ENCODE measurements around the gene KIF5A. TPM values are rescaled to one million over a fixed set of nuclear protein-coding genes. Genes with fewer than 3 reads are reported as not detected.

Gene KIF5A
- total and polyA plus RNA-seq, 8 donors: 0.38 to 6.5 (median 5.3) TPM

DNA sequence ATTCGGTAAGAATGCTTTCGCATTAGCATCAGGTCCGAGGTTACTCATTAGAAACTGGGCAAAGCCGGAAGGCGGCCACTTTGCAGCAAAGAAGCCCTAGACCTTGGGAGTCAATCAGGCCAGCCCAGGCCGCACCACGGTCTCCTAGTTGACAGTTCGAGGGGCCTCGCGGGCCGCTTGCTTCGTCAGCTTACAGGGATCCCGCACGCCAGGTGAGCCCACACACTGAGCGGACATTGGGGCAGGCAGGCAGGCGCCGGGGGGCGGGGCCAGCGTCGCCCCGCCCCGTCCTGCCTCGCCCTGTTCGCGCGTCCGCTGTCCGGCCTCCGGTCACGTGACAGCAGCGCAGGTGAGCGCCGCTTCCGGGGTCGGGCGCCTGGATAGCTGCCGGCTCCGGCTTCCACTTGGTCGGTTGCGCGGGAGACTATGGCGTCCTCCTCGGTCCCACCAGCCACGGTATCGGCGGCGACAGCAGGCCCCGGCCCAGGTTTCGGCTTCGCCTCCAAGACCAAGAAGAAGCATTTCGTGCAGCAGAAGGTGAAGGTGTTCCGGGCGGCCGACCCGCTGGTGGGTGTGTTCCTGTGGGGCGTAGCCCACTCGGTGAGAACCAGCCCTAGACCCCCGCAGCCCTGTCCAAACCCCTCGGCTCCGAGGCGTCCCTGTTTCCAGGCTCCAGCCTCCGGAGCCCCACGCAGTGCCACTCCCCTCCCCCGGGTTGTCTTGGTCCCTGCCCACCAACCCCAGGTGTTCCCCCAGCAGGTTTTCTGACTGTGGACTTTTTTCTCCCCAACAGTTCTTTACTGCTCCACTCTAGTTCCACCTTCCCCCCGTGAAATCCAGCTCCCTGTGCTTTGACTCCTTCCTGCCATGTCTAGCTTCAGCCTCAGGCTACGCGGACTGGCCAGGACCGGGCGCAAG lies 41.3 kb downstream of the KIF5A start, which contains the start of gene PIP4K2C:
Gene PIP4K2C, plus strand, starts transcription at position 329 of the 918 bp plus-strand sequence. Its CDS starts 98 bp downstream, at position 427.
- TF ChIP-seq, protein P1, sequence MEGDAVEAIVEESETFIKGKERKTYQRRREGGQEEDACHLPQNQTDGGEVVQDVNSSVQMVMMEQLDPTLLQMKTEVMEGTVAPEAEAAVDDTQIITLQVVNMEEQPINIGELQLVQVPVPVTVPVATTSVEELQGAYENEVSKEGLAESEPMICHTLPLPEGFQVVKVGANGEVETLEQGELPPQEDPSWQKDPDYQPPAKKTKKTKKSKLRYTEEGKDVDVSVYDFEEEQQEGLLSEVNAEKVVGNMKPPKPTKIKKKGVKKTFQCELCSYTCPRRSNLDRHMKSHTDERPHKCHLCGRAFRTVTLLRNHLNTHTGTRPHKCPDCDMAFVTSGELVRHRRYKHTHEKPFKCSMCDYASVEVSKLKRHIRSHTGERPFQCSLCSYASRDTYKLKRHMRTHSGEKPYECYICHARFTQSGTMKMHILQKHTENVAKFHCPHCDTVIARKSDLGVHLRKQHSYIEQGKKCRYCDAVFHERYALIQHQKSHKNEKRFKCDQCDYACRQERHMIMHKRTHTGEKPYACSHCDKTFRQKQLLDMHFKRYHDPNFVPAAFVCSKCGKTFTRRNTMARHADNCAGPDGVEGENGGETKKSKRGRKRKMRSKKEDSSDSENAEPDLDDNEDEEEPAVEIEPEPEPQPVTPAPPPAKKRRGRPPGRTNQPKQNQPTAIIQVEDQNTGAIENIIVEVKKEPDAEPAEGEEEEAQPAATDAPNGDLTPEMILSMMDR (IDR thresholded peaks at IDR 0.05): no peak

DNA sequence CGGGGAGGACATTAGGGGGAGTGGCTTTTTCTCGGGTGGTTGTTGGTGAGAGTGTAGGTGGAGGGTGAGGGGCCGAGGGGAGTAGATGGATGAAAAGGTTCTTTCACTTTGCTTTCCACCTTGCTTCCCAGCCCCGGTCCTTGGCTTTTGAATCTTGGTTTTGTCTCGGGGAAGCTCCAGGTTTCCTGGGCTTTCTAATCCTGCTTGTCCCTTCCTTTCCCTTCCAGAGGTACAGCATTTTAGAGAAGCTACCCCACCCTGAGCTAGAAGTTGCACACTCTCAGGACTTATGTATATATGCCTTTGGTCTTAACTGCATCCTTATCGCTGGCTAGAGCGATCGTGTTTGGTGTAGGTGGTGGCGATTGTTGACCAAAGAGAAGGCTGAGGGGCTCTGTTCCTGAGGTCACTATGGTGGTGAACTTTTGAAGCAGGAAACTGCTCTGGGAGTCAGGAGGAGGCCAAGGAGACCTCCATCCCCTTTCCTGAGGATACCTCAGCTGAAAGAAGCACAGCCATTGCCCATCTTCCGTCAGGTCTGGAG lies 42.0 kb downstream of the KIF5A start:
- TF ChIP-seq, protein P1 (IDR thresholded peaks at IDR 0.05): no peak
- intact Hi-C loops (cut with DNase I): no loop called here
- DNase-seq (no peak), ATAC-seq (no peak)
- Histone ChIP-seq H3K4me3 (peak overlapping the region; percentile 71 to 82), H3K27me3 (peaks cover 0 to 9% of the 10 kb centered on the region in 2 donors), H3K4me1 (peaks cover 0 to 22% of the 10 kb centered on the region in 2 donors), H3K27ac (peak overlapping the region; percentile 17 to 55), H3K9me3 (no peaks in the 10 kb centered on the region), H3K36me3 (peaks cover 0 to 31% of the 10 kb centered on the region in 2 donors)

More for the DNA sequence above, 41.3 kb downstream of the KIF5A start, which contains the start of gene PIP4K2C:
- Histone ChIP-seq H3K36me3 (peaks cover 0 to 23% of the 10 kb centered on the region in 2 donors), H3K27me3 (peaks cover 0 to 15% of the 10 kb centered on the region in 2 donors), H3K4me3 (peak within 1 kb of the TSS; percentile 71 to 82), H3K4me1 (peaks cover 0 to 22% of the 10 kb centered on the region in 2 donors), H3K27ac (peak within 1 kb of the TSS; percentile 17 to 55), H3K9me3 (no peaks in the 10 kb centered on the region)
- intact Hi-C loops (cut with DNase I): no loop called here
- ATAC-seq (peak; percentile 99), DNase-seq (peak; percentile 49 to 95 (median 86))

DNA sequence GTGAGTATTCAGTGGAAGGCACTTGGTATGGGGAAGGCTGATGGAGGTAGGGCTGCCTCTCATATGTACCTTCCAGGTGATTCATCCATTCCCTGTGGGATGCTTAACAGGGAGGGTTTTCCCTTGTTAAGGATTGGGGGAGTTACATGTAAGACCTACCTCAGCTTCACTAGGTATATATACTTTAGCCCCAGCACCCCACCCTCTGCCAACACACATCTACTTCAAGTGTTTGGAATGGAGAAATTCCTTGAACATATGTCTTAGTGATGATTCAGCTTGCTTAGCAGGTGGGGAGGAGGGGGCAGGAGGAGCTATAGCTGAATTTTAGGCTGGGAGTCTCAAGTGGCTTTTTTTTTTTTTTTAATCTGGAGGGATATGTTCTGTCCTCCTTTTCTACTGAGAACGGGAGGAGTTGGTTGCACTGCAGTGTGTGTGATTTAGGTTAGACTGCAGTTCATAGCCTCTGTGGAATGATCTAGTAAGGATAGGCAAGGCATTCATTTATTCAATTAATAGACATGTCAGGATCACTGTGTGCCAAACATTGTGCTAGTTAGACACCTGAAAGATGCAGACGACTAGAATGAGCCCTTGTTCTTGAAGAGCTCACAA lies 42.8 kb downstream of the KIF5A start:
- H3K4me3 ChIP-seq: no peak overlapping the region
- H3K4me1 ChIP-seq: peaks cover 0 to 22% of the 10 kb centered on the region in 2 donors
- peak; percentile 15 for ATAC-seq
- intact Hi-C loops (cut with DNase I): no loop called here
- no peak for DNase-seq
- no peaks in the 10 kb centered on the region for H3K9me3 ChIP-seq
- peaks cover 0 to 6% of the 10 kb centered on the region in 2 donors for H3K27me3 ChIP-seq
- no peak overlapping the region for H3K27ac ChIP-seq
- peaks cover 0 to 37% of the 10 kb centered on the region in 2 donors for H3K36me3 ChIP-seq
- TF ChIP-seq, protein P1 (IDR thresholded peaks at IDR 0.05): no peak

DNA sequence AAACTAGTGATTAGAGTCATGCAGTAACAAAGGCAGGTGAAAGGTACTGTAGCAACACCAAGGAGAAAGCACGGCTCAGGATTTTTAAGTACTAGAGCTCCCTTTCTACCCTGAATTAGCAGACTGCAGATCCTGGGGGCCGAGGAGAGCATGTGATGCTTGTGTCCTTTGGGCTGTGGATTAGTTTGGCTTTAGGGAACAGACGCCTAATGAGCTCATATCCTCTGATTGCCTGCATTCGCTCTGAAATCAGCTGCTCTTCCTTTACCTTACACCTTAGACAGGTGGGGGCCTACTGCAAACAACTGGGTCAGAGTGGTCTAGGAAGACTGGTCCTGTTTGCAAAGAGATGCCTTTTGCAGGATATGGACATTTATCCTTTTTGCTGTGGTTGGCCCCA lies 43.3 kb downstream of the KIF5A start:
- intact Hi-C loops (cut with DNase I): no loop called here
- TF ChIP-seq, protein P1 (IDR thresholded peaks at IDR 0.05): no peak
- no peak for DNase-seq
- H3K9me3 ChIP-seq: no peaks in the 10 kb centered on the region
- ATAC-seq: no peak
- H3K27me3 ChIP-seq: peaks cover 0 to under 1% of the 10 kb centered on the region in 2 donors
- peaks cover 0 to 43% of the 10 kb centered on the region in 2 donors for H3K36me3 ChIP-seq
- H3K4me1 ChIP-seq: peaks cover 0 to 22% of the 10 kb centered on the region in 2 donors
- no peak overlapping the region for H3K4me3 ChIP-seq
- no peak overlapping the region for H3K27ac ChIP-seq
